HG03460 (cell line): ENCODE measurements around the gene LEMD1.
"Not testable (repeated sequence)": the region's sequence is repeated elsewhere in the genome, so short reads cannot be mapped to it uniquely, and the experiment has no call there.

Source experiments
- ATAC-seq: cut with Tn5 transposase; IDR thresholded peaks from one replicate; pipeline ENCODE4 v1.9.1; 2021; ENCODE audit not compliant: unreplicated experiment

The LEMD1 gene

GRCh38 chr1:205382990-205383389 lies 38.9 kb downstream of the LEMD1 start:
- ATAC-seq, result not testable (repeated sequence)

- no peak for ATAC-seq
Observed at GRCh38 chr1:205382561-205382960, 39.3 kb downstream of the LEMD1 start.

GRCh38 chr1:205381305-205381704 lies 40.6 kb downstream of the LEMD1 start:
- ATAC-seq, result no peak

GRCh38 chr1:205380882-205381281 lies 41.0 kb downstream of the LEMD1 start:
- ATAC-seq, result no peak

DNA sequence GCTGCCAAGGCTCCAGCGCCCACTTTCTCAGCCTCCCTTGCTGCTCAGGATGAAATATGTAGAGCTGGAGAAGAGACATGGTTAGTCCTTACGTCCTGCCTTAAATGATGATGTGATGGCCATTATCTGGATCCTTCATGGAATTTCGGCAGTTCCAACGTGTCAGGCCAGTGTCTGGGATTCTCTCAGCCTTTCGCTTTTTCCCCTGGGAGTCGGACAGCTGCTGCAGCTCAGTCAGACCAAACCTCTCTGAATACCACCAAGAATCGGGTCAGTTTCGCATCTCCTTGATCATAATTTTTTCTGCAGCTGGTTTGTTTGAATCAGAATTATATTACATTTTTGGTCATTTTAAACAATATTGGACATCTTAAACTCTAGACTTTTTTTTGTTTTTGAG lies 42.8 kb downstream of the LEMD1 start:
- ATAC-seq, result no peak

DNA sequence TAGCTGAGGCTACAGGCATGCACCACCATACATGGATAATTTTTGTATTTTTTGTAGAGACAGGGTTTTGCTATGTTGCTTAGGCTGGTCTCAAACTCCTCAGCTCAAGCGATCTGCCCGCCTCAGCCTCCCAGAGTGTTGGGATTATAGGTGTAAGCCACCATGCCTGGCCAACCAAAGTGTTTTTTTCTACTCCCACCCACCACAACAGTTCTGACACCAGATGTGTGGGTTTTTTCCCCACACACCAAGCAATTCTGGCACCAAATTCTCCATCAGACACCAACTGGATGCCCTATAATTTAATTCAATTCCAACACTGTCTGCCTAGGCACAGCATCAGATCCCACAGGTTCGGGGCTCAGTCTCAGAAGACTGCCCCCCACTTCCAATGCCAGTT lies 44.5 kb downstream of the LEMD1 start:
- ATAC-seq, result no peak

DNA sequence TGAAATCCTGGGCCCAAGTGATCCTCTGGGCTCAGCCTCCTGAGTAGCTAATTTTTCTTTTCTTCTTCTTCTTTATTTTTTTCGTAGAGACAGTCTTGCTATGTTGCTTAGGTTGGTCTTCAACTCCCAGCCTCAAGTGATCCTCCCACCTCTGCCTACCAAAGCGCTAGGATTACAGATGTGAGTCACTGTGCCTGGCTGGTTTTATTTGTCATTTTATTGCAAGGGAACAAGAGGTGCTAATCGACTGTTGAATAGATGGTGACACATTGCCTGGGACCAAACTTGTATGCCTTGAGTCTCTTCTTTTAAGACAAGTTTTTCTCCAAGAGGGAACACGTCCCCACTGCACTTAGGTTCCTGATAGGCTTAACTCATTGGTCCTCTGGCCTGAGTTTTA lies 45.1 kb downstream of the LEMD1 start:
- no peak for ATAC-seq

DNA sequence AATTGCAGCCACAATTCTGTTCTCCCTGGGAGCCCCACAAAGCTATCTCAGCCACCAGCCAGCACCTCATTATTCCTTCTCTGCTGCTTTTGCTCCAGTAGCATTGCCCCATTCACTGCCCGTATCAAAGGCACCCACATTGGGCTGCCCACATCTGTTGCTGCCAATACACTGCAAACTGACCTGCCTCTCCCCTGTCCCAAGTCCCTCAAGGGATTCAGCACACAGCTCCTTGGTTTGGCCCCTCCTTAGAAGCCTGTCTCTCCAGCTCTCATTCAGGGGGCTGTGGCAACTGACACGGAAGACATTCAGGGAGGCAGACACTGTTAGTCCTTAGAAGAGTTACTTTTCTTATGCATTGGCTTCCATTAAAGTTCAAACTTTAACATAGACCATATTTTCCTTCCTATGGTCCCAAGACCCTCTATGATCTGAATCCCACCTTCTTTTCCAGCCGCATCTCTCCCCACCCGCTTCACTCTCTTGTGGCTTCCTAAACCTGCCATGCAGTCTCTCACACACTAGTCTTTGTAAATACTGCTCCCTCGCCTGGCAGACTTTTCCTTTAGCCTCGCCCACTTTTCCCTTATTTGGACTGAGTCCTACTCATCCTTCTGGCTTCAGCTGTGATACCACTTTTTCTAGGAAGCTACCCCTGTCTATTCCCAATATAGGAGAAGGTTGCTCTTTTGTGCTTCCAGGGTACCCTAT lies 45.9 kb downstream of the LEMD1 start:
- no peak for ATAC-seq

DNA sequence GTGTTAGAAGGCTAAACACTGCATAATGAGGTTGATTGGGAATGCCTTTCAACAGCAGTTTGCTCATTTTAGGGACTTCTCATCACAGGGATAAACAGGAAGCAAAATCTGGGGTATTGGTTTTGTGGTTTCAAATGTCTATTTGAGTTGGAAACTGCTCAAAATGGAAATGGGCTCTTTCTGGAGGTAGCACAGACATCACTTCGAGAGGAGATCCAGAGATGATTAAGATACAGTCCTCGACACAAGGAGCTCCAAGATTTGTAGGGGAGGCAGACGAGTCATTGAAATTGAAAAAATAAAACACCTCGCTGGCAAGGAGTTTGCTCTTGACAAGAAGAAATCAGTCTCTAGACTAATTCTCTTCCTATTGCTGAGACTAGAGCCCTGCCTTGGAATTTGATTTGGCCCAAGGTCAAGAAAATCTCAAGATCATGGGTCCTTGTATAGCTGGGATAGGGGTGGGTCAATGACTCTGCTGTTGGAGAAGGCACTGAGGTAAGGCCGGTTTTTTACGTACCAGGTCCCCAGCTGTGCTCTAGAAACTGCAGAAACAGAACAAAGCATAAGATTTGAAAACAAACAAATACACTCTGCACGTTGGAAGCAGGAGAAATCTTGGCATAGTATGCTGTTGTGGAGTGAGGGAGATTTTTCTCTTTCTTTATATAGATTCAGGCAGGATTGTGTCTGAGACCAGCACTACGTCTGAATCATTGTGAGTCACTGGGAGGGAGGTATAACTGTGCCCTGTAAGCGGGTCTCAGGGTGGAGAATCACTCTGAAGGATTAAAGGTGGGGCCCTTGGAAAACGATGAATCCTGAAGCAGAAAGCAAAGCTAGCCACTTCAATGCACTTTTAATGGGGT lies 47.4 kb downstream of the LEMD1 start:
- no peak for ATAC-seq

- no peak for ATAC-seq
Observed at GRCh38 chr1:205373798-205374175, 48.1 kb downstream of the LEMD1 start.

- ATAC-seq, result no peak
Observed at GRCh38 chr1:205373022-205373797, 48.6 kb downstream of the LEMD1 start.

DNA sequence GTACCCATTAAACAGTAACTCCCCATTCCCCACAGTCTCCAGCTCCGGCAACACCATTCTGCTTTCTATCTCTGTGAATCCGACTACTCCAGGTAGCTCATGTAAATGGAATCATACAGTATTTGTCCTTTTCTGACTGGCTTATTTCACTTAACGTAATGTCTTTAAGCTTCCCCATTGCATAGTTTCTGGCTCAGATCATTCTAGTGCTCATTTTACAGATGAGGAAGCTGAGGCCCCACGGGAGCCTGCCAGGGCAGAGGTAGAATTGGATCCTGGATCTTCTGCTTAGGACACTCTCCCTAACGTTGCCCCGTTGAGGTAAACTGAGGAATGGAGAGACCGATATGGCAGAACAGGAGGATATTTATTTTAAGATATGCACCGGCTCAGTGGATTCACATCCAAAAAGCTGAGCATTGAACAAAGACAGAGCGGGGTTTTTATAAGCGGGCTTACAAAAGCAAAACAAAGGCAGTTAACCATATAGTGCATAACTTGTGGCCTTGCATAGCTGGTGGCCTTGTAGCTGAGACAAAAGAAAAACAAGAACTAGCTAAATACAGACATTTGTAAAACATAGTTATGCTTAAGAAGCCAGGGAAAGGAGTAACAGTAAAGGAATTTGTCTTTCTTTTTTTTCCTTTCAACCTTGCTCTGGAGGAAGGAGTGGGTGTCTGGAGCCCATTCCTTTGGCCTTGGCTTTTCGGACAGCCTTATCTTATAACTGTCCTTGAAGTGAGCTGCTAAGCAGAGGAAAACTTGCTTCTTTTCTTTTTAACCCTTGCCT lies 49.8 kb downstream of the LEMD1 start:
- no peak for ATAC-seq

DNA sequence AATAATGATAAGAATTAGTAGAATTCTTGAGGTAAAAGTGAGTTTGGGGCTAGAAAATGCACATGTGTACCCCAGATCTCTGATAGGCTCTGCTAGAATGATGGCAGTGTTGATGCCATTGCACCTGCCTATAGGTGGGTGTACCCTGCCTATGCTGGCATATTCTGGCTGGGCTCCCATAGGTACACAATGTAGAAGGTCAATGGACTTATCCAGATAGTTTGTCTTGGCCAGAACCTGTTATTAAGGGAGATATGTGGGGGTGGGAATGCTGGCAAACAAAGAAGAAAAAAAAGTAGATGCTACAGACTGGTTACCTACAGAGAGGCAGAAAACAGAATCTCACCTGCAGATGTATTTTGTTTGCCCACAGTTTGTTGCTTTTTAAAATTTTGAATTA lies 51.1 kb downstream of the LEMD1 start:
- ATAC-seq, result no peak

DNA sequence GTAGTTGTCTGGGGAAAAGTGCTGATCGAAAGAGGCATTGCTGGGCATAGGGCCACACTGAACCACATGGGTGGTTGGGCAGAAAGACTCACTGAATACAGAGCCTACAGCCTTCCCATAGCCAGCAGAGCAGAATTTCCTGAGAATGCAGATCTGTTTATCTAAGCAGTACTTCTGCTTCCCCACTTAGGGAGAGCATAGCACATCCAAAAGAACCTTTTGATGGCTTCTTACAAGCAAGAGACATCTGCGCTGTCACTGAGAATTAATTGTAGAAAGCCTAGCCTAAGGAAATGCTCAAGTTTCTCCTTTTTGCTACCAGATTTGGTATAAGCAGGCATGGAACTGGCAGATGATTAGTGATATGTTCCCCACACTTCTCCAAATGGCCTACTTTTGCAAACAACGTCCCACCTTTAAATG lies 52.1 kb downstream of the LEMD1 start:
- no peak for ATAC-seq

- no peak for ATAC-seq
Observed at GRCh38 chr1:205368478-205368877, 53.4 kb downstream of the LEMD1 start.

GRCh38 chr1:205365945-205366463 lies 55.9 kb downstream of the LEMD1 start:
- no peak for ATAC-seq

DNA sequence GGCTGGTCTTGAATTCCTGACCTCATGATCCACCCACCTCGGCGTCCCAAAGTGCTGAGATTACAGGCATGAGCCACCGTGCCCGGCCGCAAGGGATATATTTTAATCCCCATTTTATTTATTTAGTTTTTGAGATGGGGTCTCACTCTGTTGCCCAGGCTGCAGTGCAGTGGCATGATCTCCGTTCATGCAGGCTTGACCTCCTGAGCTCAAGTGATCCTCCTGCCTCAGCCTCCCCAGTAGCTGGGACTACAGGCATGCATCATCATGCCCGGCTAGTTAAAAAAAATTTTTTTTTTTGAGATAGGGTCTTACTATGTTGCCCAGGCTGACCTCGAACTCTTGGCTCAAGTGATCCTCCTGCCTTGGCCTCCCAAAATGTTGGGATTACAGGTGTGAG lies 56.8 kb downstream of the LEMD1 start:
- ATAC-seq, result not testable (repeated sequence)

- ATAC-seq, result no peak
Observed at GRCh38 chr1:205360891-205361290, 61.0 kb downstream of the LEMD1 start.

- no peak for ATAC-seq
Observed at GRCh38 chr1:205359771-205360565, 61.9 kb downstream of the LEMD1 start.

DNA sequence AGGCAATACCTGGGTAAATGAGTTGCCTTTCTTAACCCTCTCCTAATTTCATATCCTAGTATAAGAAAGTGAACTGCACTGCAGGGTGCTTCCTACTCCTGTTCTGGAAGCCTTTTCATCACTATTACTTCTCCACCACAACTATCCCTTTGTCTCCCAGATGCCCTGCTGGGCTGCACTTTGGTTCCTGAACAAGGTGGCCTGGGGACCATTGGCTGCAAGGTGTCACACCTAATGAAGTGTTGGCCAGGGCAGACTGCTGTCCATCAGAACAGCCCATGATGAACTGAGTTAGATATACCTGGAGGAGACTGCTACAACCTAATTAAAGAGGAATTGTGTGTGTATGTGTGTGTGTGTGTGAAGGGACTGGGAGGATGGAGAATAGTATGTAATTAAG lies 63.3 kb downstream of the LEMD1 start:
- ATAC-seq, result no peak
